ENCODE data around the gene HPD. TPM values are rescaled to one million over a fixed set of nuclear protein-coding genes. Genes with fewer than 3 reads are reported as not detected.

Gene HPD
- total and polyA plus RNA-seq, 5 donors from 2014 or later, result not detected

DNA sequence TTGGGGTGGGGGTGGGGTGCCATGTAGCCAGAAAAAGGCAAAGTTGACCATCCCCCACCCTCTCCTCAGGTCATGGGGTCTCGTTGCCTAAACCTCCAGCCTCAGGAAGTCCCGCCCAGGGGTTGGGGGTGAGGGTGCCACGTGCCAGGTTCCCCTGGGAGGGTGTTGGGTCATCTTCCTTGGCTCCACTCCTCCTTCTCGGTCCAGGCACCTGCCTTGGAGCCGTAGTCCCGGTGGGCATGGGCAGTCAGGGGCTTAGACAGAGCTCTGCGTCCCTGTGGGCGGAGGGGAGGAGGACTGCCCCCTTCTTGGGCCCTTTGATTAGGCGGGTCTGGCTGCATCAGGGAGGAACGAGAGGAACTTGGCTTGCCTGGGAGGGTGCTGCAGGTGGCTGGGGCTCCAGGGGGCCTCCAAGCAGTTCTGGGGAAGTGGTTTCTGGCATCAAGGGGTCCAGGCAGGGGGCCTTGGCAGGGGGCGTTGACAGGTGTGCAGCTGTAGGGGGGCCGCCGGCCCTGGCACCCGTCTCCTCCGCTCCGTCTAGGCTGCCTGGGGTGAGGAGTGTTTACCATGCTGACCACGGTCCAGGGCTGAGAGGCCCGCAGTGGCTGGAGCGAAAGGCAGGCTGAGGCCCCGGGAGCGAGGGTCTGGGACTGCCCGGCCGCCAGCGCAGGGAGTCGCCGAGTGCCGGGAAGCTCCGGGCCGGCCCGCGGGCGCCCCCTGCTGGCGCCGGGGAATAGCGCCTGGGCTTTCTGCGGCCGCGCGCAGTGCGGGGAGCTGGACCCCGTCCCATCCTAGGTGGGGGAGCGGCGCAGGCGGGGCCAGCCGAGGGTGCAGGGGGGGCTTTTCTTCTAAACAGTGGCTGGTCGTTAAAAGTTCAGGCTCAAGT is 47.0 kb downstream of the HPD start:
- H3K27me3 ChIP-seq (ENCODE audit: control insufficient read depth, insufficient read depth, low read length), result no peaks in the 10 kb centered on the region
- peak overlapping the region; percentile 83 for H3K4me3 ChIP-seq (ENCODE audit: low read depth, low read length)
- H3K27ac ChIP-seq (ENCODE audit: insufficient read depth, low read length, poor library complexity, severe bottlenecking), result peak overlapping the region; percentile 50
- Mint-ChIP-seq H3K27me3 (no peaks in the 10 kb centered on the region), H3K36me3 (peaks cover 37% of the 10 kb centered on the region), H3K4me1 (peaks cover 10 to 73% (median 38%) of the 10 kb centered on the region in 4 donors), H3K9me3 (no peaks in the 10 kb centered on the region), H3K4me3 (peak overlapping the region; percentile 82 to 92 (median 90)), H3K27ac (peak overlapping the region; percentile 62 to 97 (median 90))
- peaks cover 70% of the 10 kb centered on the region for H3K4me1 ChIP-seq (ENCODE audit: control insufficient read depth, insufficient read depth, low read length, poor library complexity, severe bottlenecking)
- H3K9me3 ChIP-seq (ENCODE audit: control insufficient read depth in 2 of 2, low read length in 2 of 2), result no peaks in the 10 kb centered on the region
- ATAC-seq (ENCODE audit: low read depth in 2 of 2) (peak; percentile 73 to 77), DNase-seq (peak; percentile 60 to 73 (median 62))
- H3K36me3 ChIP-seq (ENCODE audit: control insufficient read depth, insufficient read depth, low read length), result peaks cover 64% of the 10 kb centered on the region

DNA sequence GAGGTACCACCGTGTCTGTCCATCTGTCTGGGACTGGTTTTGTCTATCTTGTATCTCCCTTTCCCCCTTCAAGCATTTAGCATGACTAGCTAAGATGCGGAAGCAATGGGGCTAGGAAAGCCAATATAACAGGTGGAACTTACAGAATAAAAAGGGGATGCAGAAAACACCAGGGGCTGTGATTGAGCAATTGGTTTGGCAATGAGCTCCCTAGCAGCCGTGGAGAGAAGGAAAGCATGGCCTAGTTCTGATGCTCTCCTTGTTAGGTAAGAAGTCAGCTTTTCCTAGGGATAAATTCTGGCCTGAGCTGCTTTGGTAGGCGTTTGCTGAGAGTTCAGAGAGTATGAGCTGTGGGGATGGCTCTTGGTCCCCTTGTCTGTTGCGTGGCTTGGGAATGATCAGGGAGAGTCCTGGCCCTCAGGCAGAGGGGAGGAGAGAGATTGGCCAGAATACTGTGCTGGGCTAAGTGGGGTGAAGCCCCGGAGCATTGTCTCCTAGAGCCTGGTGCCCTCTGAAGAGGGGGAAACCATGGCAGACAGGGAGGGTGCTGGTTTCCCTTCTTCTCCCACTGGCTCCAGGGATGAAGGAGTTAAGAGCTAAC is 47.7 kb downstream of the HPD start:
- H3K27me3 ChIP-seq (ENCODE audit: control insufficient read depth, insufficient read depth, low read length), result no peaks in the 10 kb centered on the region
- peaks cover 78% of the 10 kb centered on the region for H3K4me1 ChIP-seq (ENCODE audit: control insufficient read depth, insufficient read depth, low read length, poor library complexity, severe bottlenecking)
- Mint-ChIP-seq H3K36me3 (peaks cover 36% of the 10 kb centered on the region), H3K27me3 (no peaks in the 10 kb centered on the region), H3K27ac (peak overlapping the region; percentile 45 to 90 (median 90)), H3K4me1 (peaks cover 10 to 72% (median 38%) of the 10 kb centered on the region in 4 donors), H3K4me3 (peak overlapping the region; percentile 82 to 92 (median 90)), H3K9me3 (no peaks in the 10 kb centered on the region)
- H3K27ac ChIP-seq (ENCODE audit: insufficient read depth, low read length, poor library complexity, severe bottlenecking), result peak overlapping the region; percentile 50
- DNase-seq, result no peak
- H3K36me3 ChIP-seq (ENCODE audit: control insufficient read depth, insufficient read depth, low read length), result peaks cover 60% of the 10 kb centered on the region
- no peaks in the 10 kb centered on the region for H3K9me3 ChIP-seq (ENCODE audit: control insufficient read depth in 2 of 2, low read length in 2 of 2)
- H3K4me3 ChIP-seq (ENCODE audit: low read depth, low read length), result peak overlapping the region; percentile 73
- no peak for ATAC-seq (ENCODE audit: low read depth in 2 of 2)

DNA sequence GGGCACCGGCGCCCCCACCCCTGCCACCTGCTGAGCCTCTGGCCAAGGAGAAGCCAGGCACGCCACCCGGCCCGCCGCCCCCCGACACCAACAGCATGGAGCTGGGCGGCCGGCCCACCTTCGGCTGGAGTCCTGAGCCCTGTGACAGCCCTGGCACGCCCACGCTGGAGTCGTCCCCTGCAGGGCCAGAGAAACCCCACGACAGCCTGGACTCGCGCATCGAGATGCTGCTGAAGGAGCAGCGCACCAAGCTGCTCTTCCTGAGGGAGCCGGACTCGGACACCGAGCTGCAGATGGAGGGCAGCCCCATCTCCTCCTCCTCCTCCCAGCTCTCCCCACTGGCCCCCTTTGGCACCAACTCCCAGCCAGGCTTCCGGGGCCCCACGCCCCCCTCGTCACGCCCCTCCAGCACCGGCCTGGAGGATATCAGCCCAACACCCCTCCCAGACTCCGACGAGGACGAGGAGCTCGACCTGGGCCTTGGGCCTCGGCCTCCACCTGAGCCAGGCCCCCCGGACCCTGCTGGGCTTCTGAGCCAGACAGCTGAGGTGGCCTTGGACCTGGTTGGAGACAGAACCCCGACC is 48.3 kb downstream of the HPD start:
- no peak for DNase-seq
- Histone ChIP-seq H3K36me3 (ENCODE audit: control insufficient read depth, insufficient read depth, low read length) (peaks cover 54% of the 10 kb centered on the region), H3K4me1 (ENCODE audit: control insufficient read depth, insufficient read depth, low read length, poor library complexity, severe bottlenecking) (peaks cover 82% of the 10 kb centered on the region), H3K27ac (ENCODE audit: insufficient read depth, low read length, poor library complexity, severe bottlenecking) (peak overlapping the region; percentile 50), H3K9me3 (ENCODE audit: control insufficient read depth in 2 of 2, low read length in 2 of 2) (no peaks in the 10 kb centered on the region), H3K27me3 (ENCODE audit: control insufficient read depth, insufficient read depth, low read length) (no peaks in the 10 kb centered on the region), H3K4me3 (ENCODE audit: low read depth, low read length) (peak overlapping the region; percentile 73)
- H3K4me3 Mint-ChIP-seq, result peak overlapping the region; percentile 43 to 92 (median 85)
- peaks cover 10 to 74% (median 37%) of the 10 kb centered on the region in 4 donors for H3K4me1 Mint-ChIP-seq
- peaks cover 37% of the 10 kb centered on the region for H3K36me3 Mint-ChIP-seq
- H3K9me3 Mint-ChIP-seq, result no peaks in the 10 kb centered on the region
- ATAC-seq (ENCODE audit: low read depth in 2 of 2), result no peak
- peak overlapping the region in 1 of 3 donors; percentile 90 for H3K27ac Mint-ChIP-seq
- H3K27me3 Mint-ChIP-seq, result no peaks in the 10 kb centered on the region

DNA sequence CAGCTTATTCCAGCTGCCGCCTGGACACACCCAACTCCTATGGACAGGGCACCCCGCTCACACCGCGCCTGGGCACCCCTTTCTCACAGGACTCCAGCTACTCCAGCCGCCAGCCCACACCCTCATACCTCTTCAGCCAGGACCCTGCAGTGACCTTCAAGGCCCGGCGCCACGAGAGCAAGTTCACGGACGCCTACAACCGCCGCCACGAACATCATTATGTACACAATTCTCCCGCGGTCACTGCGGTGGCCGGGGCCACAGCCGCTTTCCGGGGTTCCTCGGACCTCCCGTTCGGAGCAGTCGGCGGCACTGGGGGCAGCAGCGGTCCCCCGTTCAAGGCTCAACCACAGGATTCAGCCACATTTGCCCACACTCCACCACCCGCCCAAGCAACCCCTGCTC is 48.9 kb downstream of the HPD start:
- H3K4me3 Mint-ChIP-seq, result peak overlapping the region; percentile 55 to 90 (median 65)
- peaks cover 33% of the 10 kb centered on the region for H3K36me3 Mint-ChIP-seq
- no peak overlapping the region for H3K27ac ChIP-seq (ENCODE audit: insufficient read depth, low read length, poor library complexity, severe bottlenecking)
- H3K27ac Mint-ChIP-seq, result peak overlapping the region in 2 of 3 donors; percentile 56 to 62
- H3K27me3 Mint-ChIP-seq, result no peaks in the 10 kb centered on the region
- peaks cover 86% of the 10 kb centered on the region for H3K4me1 ChIP-seq (ENCODE audit: control insufficient read depth, insufficient read depth, low read length, poor library complexity, severe bottlenecking)
- H3K9me3 ChIP-seq (ENCODE audit: control insufficient read depth in 2 of 2, low read length in 2 of 2), result no peaks in the 10 kb centered on the region
- no peak for ATAC-seq (ENCODE audit: low read depth in 2 of 2)
- no peaks in the 10 kb centered on the region for H3K9me3 Mint-ChIP-seq
- H3K4me1 Mint-ChIP-seq, result peaks cover 10 to 68% (median 37%) of the 10 kb centered on the region in 4 donors
- H3K27me3 ChIP-seq (ENCODE audit: control insufficient read depth, insufficient read depth, low read length), result no peaks in the 10 kb centered on the region
- H3K36me3 ChIP-seq (ENCODE audit: control insufficient read depth, insufficient read depth, low read length), result peaks cover 48% of the 10 kb centered on the region
- no peak overlapping the region for H3K4me3 ChIP-seq (ENCODE audit: low read depth, low read length)
- no peak for DNase-seq

DNA sequence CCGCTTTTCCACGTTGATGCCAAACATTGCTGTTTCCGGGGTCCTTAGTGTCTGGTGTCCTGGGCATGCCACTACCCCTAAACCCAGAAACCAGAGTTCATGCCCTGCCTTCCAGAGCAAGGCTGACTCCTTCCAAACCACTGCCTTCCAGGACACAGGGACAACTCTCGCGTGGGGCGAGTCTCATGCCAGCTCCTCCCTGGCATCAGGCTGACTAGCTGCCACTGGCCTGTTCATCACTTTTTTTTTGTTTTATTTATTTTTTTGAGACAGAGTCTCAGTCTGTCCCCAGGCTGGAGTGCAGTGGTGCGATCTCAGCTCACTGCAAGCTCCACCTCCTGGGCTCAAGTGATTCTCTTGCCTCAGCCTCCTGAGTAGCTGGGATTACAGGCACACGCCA is 50.0 kb downstream of the HPD start:
- peaks cover 10 to 64% (median 35%) of the 10 kb centered on the region in 4 donors for H3K4me1 Mint-ChIP-seq
- peaks cover 32% of the 10 kb centered on the region for H3K36me3 Mint-ChIP-seq
- H3K9me3 Mint-ChIP-seq, result no peaks in the 10 kb centered on the region
- ATAC-seq (ENCODE audit: low read depth in 2 of 2) (no peak), DNase-seq (no peak)
- H3K27ac Mint-ChIP-seq, result peak overlapping the region in 1 of 3 donors; percentile 62
- H3K27me3 ChIP-seq (ENCODE audit: control insufficient read depth, insufficient read depth, low read length), result no peaks in the 10 kb centered on the region
- H3K9me3 ChIP-seq (ENCODE audit: control insufficient read depth in 2 of 2, low read length in 2 of 2), result no peaks in the 10 kb centered on the region
- peaks cover 83% of the 10 kb centered on the region for H3K4me1 ChIP-seq (ENCODE audit: control insufficient read depth, insufficient read depth, low read length, poor library complexity, severe bottlenecking)
- peak overlapping the region; percentile 55 to 99 (median 75) for H3K4me3 Mint-ChIP-seq
- peaks cover 41% of the 10 kb centered on the region for H3K36me3 ChIP-seq (ENCODE audit: control insufficient read depth, insufficient read depth, low read length)
- no peak overlapping the region for H3K27ac ChIP-seq (ENCODE audit: insufficient read depth, low read length, poor library complexity, severe bottlenecking)
- H3K4me3 ChIP-seq (ENCODE audit: low read depth, low read length), result no peak overlapping the region
- no peaks in the 10 kb centered on the region for H3K27me3 Mint-ChIP-seq

DNA sequence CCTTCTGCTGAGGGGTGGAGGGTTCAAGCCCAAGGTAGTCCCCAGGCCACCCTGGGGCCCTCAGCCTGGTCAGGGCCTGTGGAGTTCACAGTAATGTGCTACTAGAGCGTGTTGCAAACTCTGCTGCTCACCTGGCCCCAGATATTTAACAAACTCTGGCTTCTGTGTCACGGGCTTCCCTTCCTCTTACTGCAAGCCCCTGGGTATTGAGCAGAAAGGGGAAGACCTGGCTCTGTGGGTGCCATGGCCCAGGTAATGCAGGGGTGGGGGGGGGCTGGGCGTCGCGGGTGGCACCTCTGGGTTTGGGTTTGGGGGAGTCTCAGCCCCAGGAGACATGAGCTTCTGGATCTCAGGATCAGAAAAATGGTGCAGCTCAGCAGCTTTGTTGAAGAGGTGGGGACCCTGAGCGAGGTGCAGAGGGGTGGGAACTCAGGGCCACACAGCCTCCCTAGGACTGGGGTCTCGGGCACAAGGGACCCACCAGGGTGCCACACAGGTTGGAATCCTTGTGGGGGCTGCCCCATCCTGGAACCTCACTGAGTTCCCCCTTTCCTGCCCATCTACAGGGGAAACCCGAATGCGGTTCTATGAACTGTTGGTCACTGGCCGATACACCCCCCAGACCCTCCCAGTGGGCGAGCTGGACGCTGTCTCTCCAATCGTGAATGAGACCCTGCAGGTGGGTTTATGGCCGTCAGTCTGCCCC is 50.9 kb downstream of the HPD start:
- Mint-ChIP-seq H3K36me3 (peaks cover 25% of the 10 kb centered on the region), H3K4me3 (peak overlapping the region; percentile 91 to 99 (median 98)), H3K4me1 (peaks cover 10 to 56% (median 31%) of the 10 kb centered on the region in 4 donors), H3K9me3 (no peaks in the 10 kb centered on the region), H3K27ac (peak overlapping the region in 1 of 3 donors; percentile 64), H3K27me3 (no peaks in the 10 kb centered on the region)
- Histone ChIP-seq H3K27ac (ENCODE audit: insufficient read depth, low read length, poor library complexity, severe bottlenecking) (peak overlapping the region; percentile 73), H3K4me3 (ENCODE audit: low read depth, low read length) (peak overlapping the region; percentile 89), H3K4me1 (ENCODE audit: control insufficient read depth, insufficient read depth, low read length, poor library complexity, severe bottlenecking) (peaks cover 75% of the 10 kb centered on the region), H3K9me3 (ENCODE audit: control insufficient read depth in 2 of 2, low read length in 2 of 2) (no peaks in the 10 kb centered on the region), H3K36me3 (ENCODE audit: control insufficient read depth, insufficient read depth, low read length) (peaks cover 36% of the 10 kb centered on the region), H3K27me3 (ENCODE audit: control insufficient read depth, insufficient read depth, low read length) (no peaks in the 10 kb centered on the region)
- DNase-seq (no peak), ATAC-seq (ENCODE audit: low read depth in 2 of 2) (no peak)
